ENCODE data around the gene MYL3.

MYL3 gene

GRCh38 chr3:46908294-46908985 is 45.2 kb upstream of the MYL3 start:
- CTCF ChIA-PET, result interaction anchor here (0.9 to 2.4 kb wide), 17 partner anchors 8 to 337 kb away, joined by 3 to 21 read pairs (median 12); partner anchors contain the start of gene TMIE
- TF ChIP-seq CTCF (IDR thresholded peaks at IDR 0.05; ENCODE audit: control extremely low read depth, extremely low read depth, low read depth, missing control alignments), result no peak
- POLR2A ChIA-PET, result no interaction called here
- no peak for DNase-seq (ENCODE audit: extremely low spot score)

- no peak for TF ChIP-seq CTCF (IDR thresholded peaks at IDR 0.05; ENCODE audit: control extremely low read depth, extremely low read depth, low read depth, missing control alignments)
- POLR2A ChIA-PET, result no interaction called here
- DNase-seq (ENCODE audit: extremely low spot score), result no peak
- CTCF ChIA-PET, result interaction anchor here (2.4 kb wide), 1 partner anchor 15 kb away, joined by 19 read pairs; no protein-coding TSS in a partner anchor
These were observed 44.7 kb upstream of the MYL3 start for GRCh38 chr3:46907960-46908293.

DNA sequence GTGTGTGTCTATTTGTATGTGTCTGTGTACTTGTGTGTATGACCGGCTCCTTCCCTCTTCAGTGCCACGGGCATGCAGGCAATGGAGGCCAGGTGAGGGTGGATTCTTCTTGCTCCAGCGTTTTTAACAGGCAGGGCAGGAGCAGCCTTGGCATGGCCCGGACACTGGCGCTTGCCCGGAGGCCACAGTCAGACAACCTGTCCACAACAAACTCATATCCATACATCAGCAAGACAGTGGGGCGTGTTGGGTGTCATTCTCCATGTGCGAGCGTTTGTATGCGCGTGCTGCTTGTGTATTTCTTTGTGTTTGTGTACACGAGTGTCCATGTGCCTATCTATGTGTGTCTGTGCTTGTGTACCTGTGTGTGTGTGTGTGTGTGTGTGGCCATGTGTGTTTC is 44.0 kb upstream of the MYL3 start:
- TF ChIP-seq CTCF (IDR thresholded peaks at IDR 0.05; ENCODE audit: control extremely low read depth, extremely low read depth, low read depth, missing control alignments), result no peak
- POLR2A ChIA-PET, result no interaction called here
- DNase-seq (ENCODE audit: extremely low spot score), result no peak
- CTCF ChIA-PET, result no interaction called here

GRCh38 chr3:46906471-46907058 is 43.3 kb upstream of the MYL3 start:
- no peak for DNase-seq (ENCODE audit: extremely low spot score)
- no peak for TF ChIP-seq CTCF (IDR thresholded peaks at IDR 0.05; ENCODE audit: control extremely low read depth, extremely low read depth, low read depth, missing control alignments)
- ChIA-PET POLR2A (no interaction called here), CTCF (interaction anchor here (1.0 kb wide), 1 partner anchor 39 kb away, joined by 3 read pairs; no protein-coding TSS in a partner anchor)

DNA sequence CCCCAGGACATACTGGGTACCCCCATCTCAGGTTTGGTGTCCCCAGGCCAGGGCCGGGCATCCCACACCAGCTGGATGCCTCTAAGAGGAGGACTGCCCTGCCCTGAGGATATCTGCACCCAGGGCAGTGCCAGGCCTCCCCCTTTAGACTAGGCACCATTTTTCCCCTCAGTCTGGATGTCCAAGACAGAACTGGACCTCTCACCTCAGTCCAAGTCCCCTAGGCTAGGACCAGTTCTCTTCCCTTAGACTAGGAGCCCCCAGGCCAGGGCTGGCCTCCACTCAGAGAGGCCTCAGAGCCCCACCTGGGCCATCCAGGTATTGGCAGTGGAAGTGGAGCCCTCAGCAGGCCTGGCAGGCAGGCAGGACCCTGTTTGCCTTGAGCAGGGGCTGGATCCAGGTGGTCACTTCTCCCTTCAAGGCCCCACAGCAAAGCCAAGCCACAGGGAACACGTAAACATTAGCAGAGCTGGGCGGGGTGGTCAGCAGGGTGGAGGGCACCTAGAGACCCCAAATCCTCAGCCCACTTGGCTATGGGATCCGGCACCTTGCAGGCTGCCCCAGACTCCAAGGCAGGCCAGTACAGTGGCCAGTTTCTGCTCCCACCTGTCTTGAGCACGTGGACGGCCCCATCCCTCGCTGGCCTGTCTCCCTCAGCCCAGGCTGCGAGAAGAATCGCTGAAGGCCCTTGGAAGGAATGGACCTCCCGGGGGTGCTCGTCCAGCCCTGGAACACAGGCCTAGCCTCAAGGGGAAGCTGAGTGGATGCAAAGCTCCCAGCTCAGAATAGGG is 42.6 kb upstream of the MYL3 start:
- ChIA-PET CTCF (interaction anchor here (1.0 to 1.3 kb wide), 2 partner anchors 9 to 39 kb away, joined by 3 to 5 read pairs; no protein-coding TSS in a partner anchor), POLR2A (no interaction called here)
- no peak for DNase-seq (ENCODE audit: extremely low spot score)
- no peak for TF ChIP-seq CTCF (IDR thresholded peaks at IDR 0.05; ENCODE audit: control extremely low read depth, extremely low read depth, low read depth, missing control alignments)

DNA sequence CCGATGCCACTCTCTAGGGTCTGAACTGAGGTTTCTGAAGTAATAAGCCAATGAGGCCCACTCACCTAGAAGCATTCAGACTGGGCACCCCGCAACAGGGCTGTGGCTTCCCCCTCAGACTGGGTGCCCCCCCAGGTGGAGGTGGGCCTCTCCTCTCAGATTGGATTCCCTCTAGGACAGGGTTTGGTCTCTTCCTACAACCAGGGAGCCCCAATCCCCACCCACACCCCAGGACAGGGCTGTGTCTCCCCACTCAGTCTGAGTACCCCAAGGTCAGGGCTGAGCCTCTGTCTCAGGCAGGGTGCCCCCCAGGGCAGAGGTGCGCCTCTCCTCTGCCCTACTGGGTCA is 41.9 kb upstream of the MYL3 start:
- DNase-seq (ENCODE audit: extremely low spot score), result no peak
- ChIA-PET CTCF (interaction anchor here (1.3 kb wide), 1 partner anchor 10 kb away, joined by 5 read pairs; no protein-coding TSS in a partner anchor), POLR2A (no interaction called here)
- no peak for TF ChIP-seq CTCF (IDR thresholded peaks at IDR 0.05; ENCODE audit: control extremely low read depth, extremely low read depth, low read depth, missing control alignments)
